ENCODE data around the gene NR2E3. TPM values are rescaled to one million over a fixed set of nuclear protein-coding genes. Genes with fewer than 3 reads are reported as not detected.

Gene NR2E3
- total RNA-seq, 1 donor from 2014 or later = 0.26 TPM

DNA sequence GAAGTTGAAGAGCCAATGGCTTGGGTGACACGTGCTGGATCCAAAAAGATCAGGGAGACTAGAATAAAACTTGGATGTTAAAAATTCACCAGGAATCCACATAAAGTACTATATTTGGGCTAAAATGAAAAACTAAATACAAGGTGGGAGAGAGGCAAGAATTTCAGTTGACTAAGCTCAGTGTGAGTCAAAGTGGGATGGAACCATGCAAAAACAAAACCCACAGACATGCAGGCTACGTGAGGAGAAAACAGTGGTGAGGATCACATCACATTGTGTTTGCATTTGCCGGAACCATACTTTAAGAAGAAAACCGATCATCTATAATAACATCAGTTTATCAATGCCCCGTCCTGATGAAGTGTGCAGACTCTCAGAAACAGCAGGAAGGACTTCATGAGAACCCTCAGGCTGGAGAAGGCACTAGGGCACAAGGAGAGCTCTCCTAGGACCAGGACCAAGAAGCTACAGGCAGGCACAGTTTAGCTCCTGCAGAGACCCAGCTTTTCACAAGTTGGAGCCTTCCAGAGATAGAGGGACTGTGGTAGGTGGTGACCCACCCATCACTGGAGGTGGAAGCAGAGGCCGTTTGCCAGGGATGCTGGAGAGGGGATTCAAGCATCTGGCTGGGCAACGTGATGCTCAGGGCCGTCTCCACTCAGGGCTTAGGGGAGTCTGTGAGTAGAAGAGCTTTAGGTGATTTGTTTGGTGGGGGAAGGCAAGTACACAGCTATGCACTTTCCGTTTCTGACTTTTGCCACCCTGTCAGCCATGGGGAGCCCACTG, 29.0 kb upstream of the NR2E3 start:
- Histone ChIP-seq H3K36me3 (ENCODE audit: control insufficient read depth, insufficient read depth, low read length) (no peaks in the 10 kb centered on the region), H3K4me3 (ENCODE audit: low read depth, low read length) (no peak overlapping the region), H3K27me3 (ENCODE audit: control insufficient read depth, insufficient read depth, low read length) (no peaks in the 10 kb centered on the region)
- FAIRE-seq (no peak), DNase-seq (ENCODE audit: low read depth) (peak; percentile 46)
- TF ChIP-seq CTCF (IDR thresholded peaks at IDR 0.05; ENCODE audit: insufficient read depth, low read length, severe bottlenecking) = no peak

DNA sequence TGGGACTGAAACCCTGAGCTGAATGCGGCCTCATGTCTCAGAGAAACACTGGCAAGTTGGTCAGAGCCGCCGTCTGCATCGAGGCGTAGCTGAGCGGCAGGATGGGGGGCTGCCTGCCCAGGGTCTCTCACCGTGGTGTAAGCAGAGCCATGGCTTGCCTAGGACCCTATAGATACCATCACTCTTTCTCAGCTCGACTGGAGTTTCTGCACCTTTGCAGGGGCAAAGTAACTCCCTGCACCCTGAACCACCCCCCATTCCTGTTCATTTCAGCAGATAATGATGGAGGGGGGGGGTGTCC, 28.4 kb upstream of the NR2E3 start:
- DNase-seq (ENCODE audit: low read depth) (no peak), FAIRE-seq (no peak)
- no peak for TF ChIP-seq CTCF (IDR thresholded peaks at IDR 0.05; ENCODE audit: insufficient read depth, low read length, severe bottlenecking)
- H3K27me3 ChIP-seq (ENCODE audit: control insufficient read depth, insufficient read depth, low read length) = no peaks in the 10 kb centered on the region
- no peak overlapping the region for H3K4me3 ChIP-seq (ENCODE audit: low read depth, low read length)
- H3K36me3 ChIP-seq (ENCODE audit: control insufficient read depth, insufficient read depth, low read length) = no peaks in the 10 kb centered on the region

GRCh38 chr15:71782422-71783165, 27.8 kb upstream of the NR2E3 start:
- no peak for DNase-seq (ENCODE audit: low read depth)

GRCh38 chr15:71784719-71785118, 25.6 kb upstream of the NR2E3 start:
- no peaks in the 10 kb centered on the region for H3K27me3 ChIP-seq (ENCODE audit: control insufficient read depth, insufficient read depth, low read length)
- no peaks in the 10 kb centered on the region for H3K36me3 ChIP-seq (ENCODE audit: control insufficient read depth, insufficient read depth, low read length)
- DNase-seq (ENCODE audit: low read depth) = no peak
- no peak for FAIRE-seq
- H3K4me3 ChIP-seq (ENCODE audit: low read depth, low read length) = no peak overlapping the region
- TF ChIP-seq CTCF (IDR thresholded peaks at IDR 0.05; ENCODE audit: insufficient read depth, low read length, severe bottlenecking) = peak; percentile 29

More at GRCh38 chr15:71782422-71783165, 27.8 kb upstream of the NR2E3 start:
- Histone ChIP-seq H3K27me3 (ENCODE audit: control insufficient read depth, insufficient read depth, low read length) (no peaks in the 10 kb centered on the region), H3K4me3 (ENCODE audit: low read depth, low read length) (no peak overlapping the region), H3K36me3 (ENCODE audit: control insufficient read depth, insufficient read depth, low read length) (no peaks in the 10 kb centered on the region)
- TF ChIP-seq CTCF (IDR thresholded peaks at IDR 0.05; ENCODE audit: insufficient read depth, low read length, severe bottlenecking) = no peak
- FAIRE-seq = no peak

GRCh38 chr15:71785996-71786395, 24.4 kb upstream of the NR2E3 start:
- no peak for FAIRE-seq

More at GRCh38 chr15:71785996-71786395, 24.4 kb upstream of the NR2E3 start:
- Histone ChIP-seq H3K36me3 (ENCODE audit: control insufficient read depth, insufficient read depth, low read length) (no peaks in the 10 kb centered on the region), H3K27me3 (ENCODE audit: control insufficient read depth, insufficient read depth, low read length) (no peaks in the 10 kb centered on the region), H3K4me3 (ENCODE audit: low read depth, low read length) (no peak overlapping the region)
- no peak for DNase-seq (ENCODE audit: low read depth)
- no peak for TF ChIP-seq CTCF (IDR thresholded peaks at IDR 0.05; ENCODE audit: insufficient read depth, low read length, severe bottlenecking)

Measured in bronchial epithelial cell (primary cell).